Trophoblast cell (in vitro differentiated cells and primary cell): ENCODE results near the gene COL5A1.

Experiments
- DNase-seq, 2 donors: peaks; one replicate each; pipeline ENCODE4 v3.0.0-alpha.2; 2016
- H2AFZ ChIP-seq: 2 replicates; pipeline ENCODE4 v1.6.1; 2013; ENCODE audit warnings: low read length, moderate library complexity, mild to moderate bottlenecking; ENCODE audit not compliant: insufficient read depth, poor library complexity
- H2AK5ac ChIP-seq: 2 replicates; pipeline ENCODE4 v1.6.1; 2013; ENCODE audit warnings: mild to moderate bottlenecking, low read length
- H2BK120ac ChIP-seq: 2 replicates; pipeline ENCODE4 v1.6.1; 2013; ENCODE audit warnings: low read length, mild to moderate bottlenecking, moderate library complexity; ENCODE audit not compliant: insufficient read depth, poor library complexity
- H2BK12ac ChIP-seq: 2 replicates; pipeline ENCODE4 v1.6.1; 2013; ENCODE audit warnings: mild to moderate bottlenecking, low read length, moderate library complexity
- H2BK5ac ChIP-seq: 2 replicates; pipeline ENCODE4 v1.6.1; 2013; ENCODE audit warnings: low read length, low read depth, moderate library complexity, mild to moderate bottlenecking; ENCODE audit not compliant: poor library complexity
- H3K14ac ChIP-seq: 2 replicates; pipeline ENCODE4 v1.6.1; 2013; ENCODE audit warnings: mild to moderate bottlenecking, low read length
- H3K18ac ChIP-seq: 2 replicates; pipeline ENCODE4 v1.6.1; 2013; ENCODE audit warnings: mild to moderate bottlenecking, low read length
- H3K23ac ChIP-seq: 2 replicates; pipeline ENCODE4 v1.6.1; 2013; ENCODE audit warnings: low read length
- H3K27ac ChIP-seq: 2 replicates; pipeline ENCODE4 v1.5.1; 2013; ENCODE audit warnings: low read depth, mild to moderate bottlenecking, inconsistent platforms, low read length, moderate library complexity
- H3K27me3 ChIP-seq: 2 replicates; pipeline ENCODE4 v1.6.1; 2013; ENCODE audit warnings: inconsistent platforms, mild to moderate bottlenecking, low read length, moderate library complexity; ENCODE audit not compliant: insufficient read depth
- H3K36me3 ChIP-seq, 2 experiments: 1 replicate in 1 of 2; 2 replicates in 1 of 2; pipeline ENCODE4 v1.6.1; 2013; ENCODE audit warnings: low read length in 2 of 2, mild to moderate bottlenecking in 2 of 2, moderate library complexity in 1 of 2; ENCODE audit not compliant: insufficient read depth in 2 of 2, control insufficient read depth in 1 of 2
- H3K4ac ChIP-seq: 2 replicates; pipeline ENCODE4 v1.6.1; 2013; ENCODE audit warnings: low read depth, mild to moderate bottlenecking, low read length, moderate library complexity
- H3K4me1 ChIP-seq, 2 experiments: 1 replicate in 1 of 2; 2 replicates in 1 of 2; pipeline ENCODE4 v1.6.1; 2013; ENCODE audit warnings: low read length in 2 of 2, mild to moderate bottlenecking in 2 of 2, moderate library complexity in 1 of 2; ENCODE audit not compliant: insufficient read depth in 2 of 2, control insufficient read depth in 1 of 2
- H3K4me2 ChIP-seq: 2 replicates; pipeline ENCODE4 v1.6.1; 2013; ENCODE audit warnings: inconsistent platforms, mild to moderate bottlenecking, low read length, moderate library complexity
- H3K4me3 ChIP-seq: 2 replicates; pipeline ENCODE4 v1.5.1; 2013; ENCODE audit warnings: mild to moderate bottlenecking, low read depth, low read length, inconsistent platforms
- H3K79me1 ChIP-seq: one replicate; pipeline ENCODE4 v1.6.1; 2013; ENCODE audit warnings: low read length
- H3K79me2 ChIP-seq: 2 replicates; pipeline ENCODE4 v1.6.1; 2013; ENCODE audit warnings: low read length, mild to moderate bottlenecking; ENCODE audit not compliant: control insufficient read depth, insufficient read depth, poor library complexity
- H3K9ac ChIP-seq: 2 replicates; pipeline ENCODE4 v1.6.1; 2013; ENCODE audit warnings: mild to moderate bottlenecking, low read length
- H3K9me3 ChIP-seq: 2 replicates; pipeline ENCODE4 v1.6.1; 2013; ENCODE audit warnings: low read depth, mild to moderate bottlenecking, control low read depth, inconsistent platforms, low read length; ENCODE audit not compliant: insufficient read depth
- H4K12ac ChIP-seq: 2 replicates; pipeline ENCODE4 v1.6.1; 2013; ENCODE audit warnings: low read depth, mild to moderate bottlenecking, low read length, moderate library complexity
- H4K8ac ChIP-seq: 2 replicates; pipeline ENCODE4 v1.6.1; 2013; ENCODE audit warnings: low read depth, mild to moderate bottlenecking, low read length, moderate library complexity
- H4K91ac ChIP-seq: one replicate; pipeline ENCODE4 v1.6.1; 2013; ENCODE audit warnings: low read depth, mild to moderate bottlenecking, low read length, moderate library complexity
- WGBS: extraction: QIAGEN DNeasy Blood & Tissue Kit; methylation state at CpG from one replicate; pipeline ENCODE4 v1.1.7; 2013; ENCODE audit warnings: missing lambda C conversion rate; ENCODE audit not compliant: insufficient read length, insufficient coverage; ENCODE audit errors: extremely low coverage; 5-methylcytosine and 5-hydroxymethylcytosine counted together

The COL5A1 gene

GRCh38 chr9:134670851-134671281 is 29.3 kb downstream of the COL5A1 start:
- Histone ChIP-seq H3K27me3 (no peaks in the 10 kb centered on the region), H3K27ac (peak overlapping the region; percentile 90), H3K4ac (peak overlapping the region; percentile 28), H3K36me3 (peaks cover 14 to 24% of the 10 kb centered on the region in 2 experiments), H2AFZ (no peak overlapping the region), H3K14ac (peak overlapping the region; percentile 27), H2BK12ac (peak overlapping the region; percentile 12), H2BK120ac (peak overlapping the region; percentile 23), H3K4me1 (peaks cover 28 to 45% of the 10 kb centered on the region in 2 experiments), H2BK5ac (peak overlapping the region; percentile 68), H2AK5ac (peak overlapping the region; percentile 11), H4K12ac (no peak overlapping the region), H3K9me3 (peaks cover 3% of the 10 kb centered on the region), H4K91ac (peak overlapping the region; percentile 79), H3K23ac (no peak overlapping the region), H3K79me2 (peaks cover 5% of the 10 kb centered on the region), H3K4me3 (no peak overlapping the region), H3K18ac (peak overlapping the region; percentile 62), H3K4me2 (no peak overlapping the region), H3K79me1 (peaks cover 15% of the 10 kb centered on the region), H3K9ac (no peak overlapping the region), H4K8ac (peak overlapping the region; percentile 18)
- DNase-seq: no peak
- WGBS: no CpG with 5 or more reads among the region's 11 CpGs

- H3K79me1 ChIP-seq: peaks cover 12% of the 10 kb centered on the region
- peaks cover 23 to 40% of the 10 kb centered on the region in 2 experiments for H3K4me1 ChIP-seq
- H3K9ac ChIP-seq: no peak overlapping the region
- no peak overlapping the region for H3K4me3 ChIP-seq
- peaks cover 10 to 21% of the 10 kb centered on the region in 2 experiments for H3K36me3 ChIP-seq
- DNase-seq: no peak
- no peak overlapping the region for H2AFZ ChIP-seq
- H3K27me3 ChIP-seq: no peaks in the 10 kb centered on the region
- H2BK5ac ChIP-seq: peak overlapping the region; percentile 68
- H3K4ac ChIP-seq: peak overlapping the region; percentile 28
- H4K8ac ChIP-seq: peak overlapping the region; percentile 36
- no peak overlapping the region for H4K12ac ChIP-seq
- H4K91ac ChIP-seq: peak overlapping the region; percentile 79
- H3K79me2 ChIP-seq: peaks cover 4% of the 10 kb centered on the region
- no peak overlapping the region for H2AK5ac ChIP-seq
- H3K18ac ChIP-seq: peak overlapping the region; percentile 62
- H3K4me2 ChIP-seq: no peak overlapping the region
- peak overlapping the region; percentile 90 for H3K27ac ChIP-seq
- peaks cover 3% of the 10 kb centered on the region for H3K9me3 ChIP-seq
- peak overlapping the region; percentile 54 for H2BK120ac ChIP-seq
- peak overlapping the region; percentile 58 for H2BK12ac ChIP-seq
- H3K14ac ChIP-seq: peak overlapping the region; percentile 27
- no peak overlapping the region for H3K23ac ChIP-seq
- WGBS: no CpG with 5 or more reads among the region's 15 CpGs
These were observed 29.9 kb downstream of the COL5A1 start for GRCh38 chr9:134671341-134672113.

GRCh38 chr9:134676361-134676760 is 34.8 kb downstream of the COL5A1 start:
- Histone ChIP-seq H3K27ac (no peak overlapping the region), H2BK120ac (no peak overlapping the region), H3K9me3 (no peaks in the 10 kb centered on the region), H4K8ac (no peak overlapping the region), H3K79me2 (peaks cover 12% of the 10 kb centered on the region), H3K36me3 (peaks cover 12 to 22% of the 10 kb centered on the region in 2 experiments), H4K12ac (no peak overlapping the region), H3K14ac (no peak overlapping the region), H3K9ac (no peak overlapping the region), H3K4me3 (no peak overlapping the region), H3K4me1 (peaks cover 21 to 32% of the 10 kb centered on the region in 2 experiments), H4K91ac (no peak overlapping the region), H3K23ac (no peak overlapping the region), H2AFZ (no peak overlapping the region), H2BK12ac (no peak overlapping the region), H3K79me1 (peaks cover 12% of the 10 kb centered on the region), H3K4me2 (no peak overlapping the region), H3K27me3 (no peaks in the 10 kb centered on the region), H3K4ac (peak overlapping the region; percentile 11), H2AK5ac (no peak overlapping the region), H2BK5ac (no peak overlapping the region), H3K18ac (no peak overlapping the region)
- no CpG with 5 or more reads among the region's 5 CpGs for WGBS
- DNase-seq: no peak

GRCh38 chr9:134676886-134677285 is 35.3 kb downstream of the COL5A1 start:
- H3K27me3 ChIP-seq: no peaks in the 10 kb centered on the region
- peaks cover 13 to 22% of the 10 kb centered on the region in 2 experiments for H3K36me3 ChIP-seq
- H3K79me1 ChIP-seq: peaks cover 16% of the 10 kb centered on the region
- H2BK120ac ChIP-seq: no peak overlapping the region
- no peak overlapping the region for H3K23ac ChIP-seq
- no peak overlapping the region for H3K14ac ChIP-seq
- no peak overlapping the region for H3K27ac ChIP-seq
- peaks cover 23 to 32% of the 10 kb centered on the region in 2 experiments for H3K4me1 ChIP-seq
- no peak overlapping the region for H2BK12ac ChIP-seq
- no peak overlapping the region for H3K4me2 ChIP-seq
- H3K18ac ChIP-seq: peak overlapping the region; percentile 3
- H3K9ac ChIP-seq: no peak overlapping the region
- H2AK5ac ChIP-seq: no peak overlapping the region
- H4K8ac ChIP-seq: no peak overlapping the region
- H3K79me2 ChIP-seq: peaks cover 15% of the 10 kb centered on the region
- no peak for DNase-seq
- no peaks in the 10 kb centered on the region for H3K9me3 ChIP-seq
- WGBS: no CpG with 5 or more reads among the region's 6 CpGs
- no peak overlapping the region for H3K4me3 ChIP-seq
- H3K4ac ChIP-seq: peak overlapping the region; percentile 22
- no peak overlapping the region for H2BK5ac ChIP-seq
- H4K91ac ChIP-seq: no peak overlapping the region
- H4K12ac ChIP-seq: no peak overlapping the region
- H2AFZ ChIP-seq: no peak overlapping the region
